Measurements from ENCODE around the gene ATP8B1. TPM values are rescaled to one million over a fixed set of nuclear protein-coding genes. Genes with fewer than 3 reads are reported as not detected.

ATP8B1 gene
- polyA plus RNA-seq, 2 of the 4 experiments (the other 2 are of a cell fraction): 7.1 to 23.4 TPM

DNA sequence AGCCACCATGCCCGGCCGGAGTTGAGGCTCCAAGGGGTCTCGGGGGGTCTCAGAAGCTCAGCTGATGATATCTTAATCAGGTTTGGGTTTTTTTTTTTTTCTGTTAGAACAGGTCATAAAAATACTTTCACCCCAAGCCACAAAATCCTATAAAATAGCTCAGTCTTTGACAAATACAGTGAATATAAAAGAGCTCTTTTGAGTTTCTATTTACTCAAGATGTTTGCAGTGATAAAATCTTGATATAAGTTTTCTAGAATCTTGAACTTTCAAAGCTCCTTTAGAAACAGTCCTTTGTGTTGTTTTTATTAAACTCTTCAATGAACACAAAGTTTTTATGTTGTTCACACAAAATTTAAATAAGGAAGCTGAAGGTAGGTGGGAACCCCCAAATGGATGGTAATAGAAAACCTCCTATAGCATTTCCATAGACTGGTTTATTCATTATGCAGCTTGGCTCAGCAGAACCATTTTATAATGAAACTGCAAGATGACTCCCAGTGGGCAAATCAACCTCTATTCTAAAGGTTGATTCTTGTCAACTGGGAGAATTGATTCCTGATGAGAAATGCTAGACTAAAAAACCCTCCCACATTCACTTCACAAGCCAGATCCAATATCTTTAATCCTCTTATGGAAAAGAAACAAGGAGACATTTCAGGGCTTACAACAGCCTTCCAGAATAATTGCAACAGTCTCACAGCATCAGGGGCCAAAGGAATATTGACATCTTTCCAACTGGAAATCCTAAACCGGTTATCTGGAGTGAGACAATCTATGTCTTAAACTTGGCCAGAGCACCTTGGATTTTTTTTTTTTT is 167.9 kb downstream of the ATP8B1 start:
- no peak for DNase-seq (ENCODE audit: low read depth in 1 of 2, low spot score in 1 of 2)
- Histone ChIP-seq H3K4me1 (peaks cover 15% of the 10 kb centered on the region; the same call in 2 of the 3 replicates), H3K4me3 (no peak overlapping the region), H3K9me3 (no peaks in the 10 kb centered on the region), H3K27ac (no peak overlapping the region), H3K4me2 (no peak overlapping the region)
- no peak for TF ChIP-seq RFX5 (IDR thresholded peaks at IDR 0.05)
- no peak for TF ChIP-seq RARB (CRISPR knock-in tag; IDR thresholded peaks at IDR 0.05)
- no peak for TF ChIP-seq MYC (IDR thresholded peaks at IDR 0.05; ENCODE audit: borderline replicate concordance, low read length)
- TF ChIP-seq, protein P1, sequence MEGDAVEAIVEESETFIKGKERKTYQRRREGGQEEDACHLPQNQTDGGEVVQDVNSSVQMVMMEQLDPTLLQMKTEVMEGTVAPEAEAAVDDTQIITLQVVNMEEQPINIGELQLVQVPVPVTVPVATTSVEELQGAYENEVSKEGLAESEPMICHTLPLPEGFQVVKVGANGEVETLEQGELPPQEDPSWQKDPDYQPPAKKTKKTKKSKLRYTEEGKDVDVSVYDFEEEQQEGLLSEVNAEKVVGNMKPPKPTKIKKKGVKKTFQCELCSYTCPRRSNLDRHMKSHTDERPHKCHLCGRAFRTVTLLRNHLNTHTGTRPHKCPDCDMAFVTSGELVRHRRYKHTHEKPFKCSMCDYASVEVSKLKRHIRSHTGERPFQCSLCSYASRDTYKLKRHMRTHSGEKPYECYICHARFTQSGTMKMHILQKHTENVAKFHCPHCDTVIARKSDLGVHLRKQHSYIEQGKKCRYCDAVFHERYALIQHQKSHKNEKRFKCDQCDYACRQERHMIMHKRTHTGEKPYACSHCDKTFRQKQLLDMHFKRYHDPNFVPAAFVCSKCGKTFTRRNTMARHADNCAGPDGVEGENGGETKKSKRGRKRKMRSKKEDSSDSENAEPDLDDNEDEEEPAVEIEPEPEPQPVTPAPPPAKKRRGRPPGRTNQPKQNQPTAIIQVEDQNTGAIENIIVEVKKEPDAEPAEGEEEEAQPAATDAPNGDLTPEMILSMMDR (IDR thresholded peaks at IDR 0.05): no peak
- TF ChIP-seq NPAS2 (CRISPR knock-in tag; IDR thresholded peaks at IDR 0.05; ENCODE audit: borderline replicate concordance): no peak
- TF ChIP-seq ZFP36 (IDR thresholded peaks at IDR 0.05; ENCODE audit: borderline replicate concordance, partially characterized antibody): no peak
- TF ChIP-seq, protein P2, sequence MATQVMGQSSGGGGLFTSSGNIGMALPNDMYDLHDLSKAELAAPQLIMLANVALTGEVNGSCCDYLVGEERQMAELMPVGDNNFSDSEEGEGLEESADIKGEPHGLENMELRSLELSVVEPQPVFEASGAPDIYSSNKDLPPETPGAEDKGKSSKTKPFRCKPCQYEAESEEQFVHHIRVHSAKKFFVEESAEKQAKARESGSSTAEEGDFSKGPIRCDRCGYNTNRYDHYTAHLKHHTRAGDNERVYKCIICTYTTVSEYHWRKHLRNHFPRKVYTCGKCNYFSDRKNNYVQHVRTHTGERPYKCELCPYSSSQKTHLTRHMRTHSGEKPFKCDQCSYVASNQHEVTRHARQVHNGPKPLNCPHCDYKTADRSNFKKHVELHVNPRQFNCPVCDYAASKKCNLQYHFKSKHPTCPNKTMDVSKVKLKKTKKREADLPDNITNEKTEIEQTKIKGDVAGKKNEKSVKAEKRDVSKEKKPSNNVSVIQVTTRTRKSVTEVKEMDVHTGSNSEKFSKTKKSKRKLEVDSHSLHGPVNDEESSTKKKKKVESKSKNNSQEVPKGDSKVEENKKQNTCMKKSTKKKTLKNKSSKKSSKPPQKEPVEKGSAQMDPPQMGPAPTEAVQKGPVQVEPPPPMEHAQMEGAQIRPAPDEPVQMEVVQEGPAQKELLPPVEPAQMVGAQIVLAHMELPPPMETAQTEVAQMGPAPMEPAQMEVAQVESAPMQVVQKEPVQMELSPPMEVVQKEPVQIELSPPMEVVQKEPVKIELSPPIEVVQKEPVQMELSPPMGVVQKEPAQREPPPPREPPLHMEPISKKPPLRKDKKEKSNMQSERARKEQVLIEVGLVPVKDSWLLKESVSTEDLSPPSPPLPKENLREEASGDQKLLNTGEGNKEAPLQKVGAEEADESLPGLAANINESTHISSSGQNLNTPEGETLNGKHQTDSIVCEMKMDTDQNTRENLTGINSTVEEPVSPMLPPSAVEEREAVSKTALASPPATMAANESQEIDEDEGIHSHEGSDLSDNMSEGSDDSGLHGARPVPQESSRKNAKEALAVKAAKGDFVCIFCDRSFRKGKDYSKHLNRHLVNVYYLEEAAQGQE (IDR thresholded peaks at IDR 0.05): no peak
- TF ChIP-seq CBX2 (IDR thresholded peaks at IDR 0.05; ENCODE audit: borderline replicate concordance, low read depth): no peak
- TF ChIP-seq RNF2 (IDR thresholded peaks at IDR 0.05; ENCODE audit: borderline replicate concordance, low read depth): no peak
- TF ChIP-seq, protein P3, sequence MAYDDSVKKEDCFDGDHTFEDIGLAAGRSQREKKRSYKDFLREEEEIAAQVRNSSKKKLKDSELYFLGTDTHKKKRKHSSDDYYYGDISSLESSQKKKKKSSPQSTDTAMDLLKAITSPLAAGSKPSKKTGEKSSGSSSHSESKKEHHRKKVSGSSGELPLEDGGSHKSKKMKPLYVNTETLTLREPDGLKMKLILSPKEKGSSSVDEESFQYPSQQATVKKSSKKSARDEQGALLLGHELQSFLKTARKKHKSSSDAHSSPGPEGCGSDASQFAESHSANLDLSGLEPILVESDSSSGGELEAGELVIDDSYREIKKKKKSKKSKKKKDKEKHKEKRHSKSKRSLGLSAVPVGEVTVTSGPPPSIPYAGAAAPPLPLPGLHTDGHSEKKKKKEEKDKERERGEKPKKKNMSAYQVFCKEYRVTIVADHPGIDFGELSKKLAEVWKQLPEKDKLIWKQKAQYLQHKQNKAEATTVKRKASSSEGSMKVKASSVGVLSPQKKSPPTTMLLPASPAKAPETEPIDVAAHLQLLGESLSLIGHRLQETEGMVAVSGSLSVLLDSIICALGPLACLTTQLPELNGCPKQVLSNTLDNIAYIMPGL (CRISPR knock-in tag; IDR thresholded peaks at IDR 0.05; ENCODE audit: borderline replicate concordance): no peak
- no peak for TF ChIP-seq FOXS1 (CRISPR knock-in tag; IDR thresholded peaks at IDR 0.05)
- no peak for TF ChIP-seq RCOR1 (IDR thresholded peaks at IDR 0.05; ENCODE audit: low read depth, low read length)
- no peak for TF ChIP-seq HEYL (CRISPR knock-in tag; IDR thresholded peaks at IDR 0.05)
- TF ChIP-seq NFE2L2 (conservative IDR thresholded peaks at IDR 0.05; ENCODE audit: low read length): no peak
- TF ChIP-seq POLR2A (IDR thresholded peaks at IDR 0.05; ENCODE audit: low read length): no peak
- no peak for TF ChIP-seq KDM5A (IDR thresholded peaks at IDR 0.05)
- 73% methylated on average over 4 of the region's 4 CpGs for WGBS (ENCODE audit: missing lambda C conversion rate)
- no peak for FAIRE-seq
- ChIA-PET CTCF (no interaction called here), POLR2A (no interaction called here)
- no peak for ATAC-seq

DNA sequence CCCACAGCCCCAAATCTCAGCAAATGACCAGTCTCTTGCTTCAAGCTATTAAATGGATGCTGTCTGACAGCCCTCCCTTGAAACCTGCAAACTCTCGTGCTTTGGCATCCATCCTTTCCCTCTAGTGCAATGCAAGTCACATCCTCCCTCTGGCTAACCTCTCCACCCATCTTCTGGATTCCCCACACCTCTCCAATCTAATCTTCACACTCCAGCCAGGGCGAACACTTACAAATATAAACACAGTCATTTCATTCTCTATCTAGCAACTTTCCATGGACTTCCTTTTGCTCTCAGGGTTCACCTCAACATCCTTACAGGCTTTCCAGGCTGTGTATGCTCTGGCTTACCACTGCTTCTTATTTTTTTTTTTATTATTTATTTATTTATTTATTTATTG is 171.4 kb downstream of the ATP8B1 start:
- FAIRE-seq: no peak
- POLR2A ChIA-PET: no interaction called here
- TF ChIP-seq ZFP36 (IDR thresholded peaks at IDR 0.05; ENCODE audit: borderline replicate concordance, partially characterized antibody) (no peak), RNF2 (IDR thresholded peaks at IDR 0.05; ENCODE audit: borderline replicate concordance, low read depth) (no peak), HOXB13 (CRISPR knock-in tag; IDR thresholded peaks at IDR 0.05; ENCODE audit: low read depth) (no peak), FOSL2 (IDR thresholded peaks at IDR 0.05) (no peak), FOSL2 (CRISPR knock-in tag; IDR thresholded peaks at IDR 0.05) (no peak), TFCP2L1 (CRISPR knock-in tag; IDR thresholded peaks at IDR 0.05) (no peak)
- TF ChIP-seq, protein P1 (IDR thresholded peaks at IDR 0.05): no peak
- TF ChIP-seq, protein P4, sequence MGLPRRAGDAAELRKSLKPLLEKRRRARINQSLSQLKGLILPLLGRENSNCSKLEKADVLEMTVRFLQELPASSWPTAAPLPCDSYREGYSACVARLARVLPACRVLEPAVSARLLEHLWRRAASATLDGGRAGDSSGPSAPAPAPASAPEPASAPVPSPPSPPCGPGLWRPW (IDR thresholded peaks at IDR 0.05): no peak
- TF ChIP-seq, protein P5, sequence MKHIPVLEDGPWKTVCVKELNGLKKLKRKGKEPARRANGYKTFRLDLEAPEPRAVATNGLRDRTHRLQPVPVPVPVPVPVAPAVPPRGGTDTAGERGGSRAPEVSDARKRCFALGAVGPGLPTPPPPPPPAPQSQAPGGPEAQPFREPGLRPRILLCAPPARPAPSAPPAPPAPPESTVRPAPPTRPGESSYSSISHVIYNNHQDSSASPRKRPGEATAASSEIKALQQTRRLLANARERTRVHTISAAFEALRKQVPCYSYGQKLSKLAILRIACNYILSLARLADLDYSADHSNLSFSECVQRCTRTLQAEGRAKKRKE (CRISPR knock-in tag; IDR thresholded peaks at IDR 0.05; ENCODE audit: low read depth): no peak
- TF ChIP-seq, protein P3 (CRISPR knock-in tag; IDR thresholded peaks at IDR 0.05; ENCODE audit: borderline replicate concordance): no peak

More for the DNA sequence above, 171.4 kb downstream of the ATP8B1 start:
- DNase-seq (ENCODE audit: low read depth in 1 of 2, low spot score in 1 of 2): no peak
- peak overlapping the region; percentile 97; the same call in 2 of the 3 replicates for H3K4me2 ChIP-seq
- no peak for ATAC-seq
- H3K9me3 ChIP-seq: no peaks in the 10 kb centered on the region
- H3K4me3 ChIP-seq: no peak overlapping the region
- WGBS (ENCODE audit: missing lambda C conversion rate): 85% methylated on average over 2 of the region's 2 CpGs
- CTCF ChIA-PET: interaction anchor here (1.7 kb wide), 1 partner anchor 327 kb away, joined by 4 read pairs; no protein-coding TSS in a partner anchor
- H3K27ac ChIP-seq: peak overlapping the region in 1 of 2 experiments; percentile 94; a peak in 1 of 6 replicates
- H3K4me1 ChIP-seq: peaks cover 15% of the 10 kb centered on the region; the same call in 2 of the 3 replicates

Data from A549 (cell line).